ENCODE measurements around the gene NR1H4.
A peak's percentile ranks its signal among the peaks of the same experiment; 100 is the strongest.

Gene NR1H4

GRCh38 chr12:100450735-100451134, 22.9 kb upstream of the NR1H4 start:
- H3K4me3 ChIP-seq (replicated peaks in 1 of 2; ENCODE audit: low read depth in 2 of 2, low read length in 2 of 2): no peak overlapping the region
- no peak for TF ChIP-seq CTCF (IDR thresholded peaks at IDR 0.05; ENCODE audit: low read depth, low read length)
- DNase-seq (ENCODE audit: low read depth in 2 of 2): peak in 1 of 2 donors; percentile 4

GRCh38 chr12:100453951-100454350, 19.7 kb upstream of the NR1H4 start:
- no peak for DNase-seq (ENCODE audit: low read depth in 2 of 2)
- H3K4me3 ChIP-seq (replicated peaks in 1 of 2; ENCODE audit: low read depth in 2 of 2, low read length in 2 of 2): no peak overlapping the region
- no peak for TF ChIP-seq CTCF (IDR thresholded peaks at IDR 0.05; ENCODE audit: low read depth, low read length)

- no peak for DNase-seq (ENCODE audit: low read depth in 2 of 2)
- no peak for TF ChIP-seq CTCF (IDR thresholded peaks at IDR 0.05; ENCODE audit: low read depth, low read length)
- H3K4me3 ChIP-seq (replicated peaks in 1 of 2; ENCODE audit: low read depth in 2 of 2, low read length in 2 of 2): no peak overlapping the region
Measured at GRCh38 chr12:100455896-100456295, 17.8 kb upstream of the NR1H4 start.

GRCh38 chr12:100458191-100458590, 15.5 kb upstream of the NR1H4 start:
- no peak overlapping the region for H3K4me3 ChIP-seq (replicated peaks in 1 of 2; ENCODE audit: low read depth in 2 of 2, low read length in 2 of 2)
- no peak for TF ChIP-seq CTCF (IDR thresholded peaks at IDR 0.05; ENCODE audit: low read depth, low read length)
- no peak for DNase-seq (ENCODE audit: low read depth in 2 of 2)

- TF ChIP-seq CTCF (IDR thresholded peaks at IDR 0.05; ENCODE audit: low read depth, low read length): no peak
- H3K4me3 ChIP-seq (replicated peaks in 1 of 2; ENCODE audit: low read depth in 2 of 2, low read length in 2 of 2): no peak overlapping the region
- no peak for DNase-seq (ENCODE audit: low read depth in 2 of 2)
Measured at GRCh38 chr12:100460702-100461101, 13.0 kb upstream of the NR1H4 start.

- no peak overlapping the region for H3K4me3 ChIP-seq (replicated peaks in 1 of 2; ENCODE audit: low read depth in 2 of 2, low read length in 2 of 2)
- DNase-seq (ENCODE audit: low read depth in 2 of 2): no peak
- TF ChIP-seq CTCF (IDR thresholded peaks at IDR 0.05; ENCODE audit: low read depth, low read length): no peak
Measured at GRCh38 chr12:100461330-100461973, 12.2 kb upstream of the NR1H4 start.

- no peak for TF ChIP-seq CTCF (IDR thresholded peaks at IDR 0.05; ENCODE audit: low read depth, low read length)
- H3K4me3 ChIP-seq (replicated peaks in 1 of 2; ENCODE audit: low read depth in 2 of 2, low read length in 2 of 2): no peak overlapping the region
- DNase-seq (ENCODE audit: low read depth in 2 of 2): no peak
Measured at GRCh38 chr12:100463661-100464060, 10.0 kb upstream of the NR1H4 start.
